ENCODE data around the gene PRR16.

Gene PRR16

DNA sequence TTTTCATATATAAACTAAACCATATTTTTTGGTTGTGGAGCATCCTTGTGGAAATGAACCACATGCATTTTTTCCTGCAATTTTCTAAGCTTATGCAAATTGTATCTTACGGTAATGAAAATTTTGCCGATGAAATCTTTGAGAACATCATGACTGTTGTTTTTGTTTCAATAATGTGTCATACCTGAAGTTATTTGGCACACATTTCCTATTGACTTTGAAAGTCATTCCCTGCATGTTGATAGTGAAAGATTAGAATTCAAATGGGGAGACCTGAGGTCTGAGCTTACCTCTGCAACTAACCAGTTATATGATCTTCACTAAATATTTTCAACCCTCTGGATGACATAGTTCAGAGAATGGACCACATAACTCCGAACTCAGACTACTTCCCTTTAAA is 88.5 kb downstream of the PRR16 start:
- H3K4me3 ChIP-seq: no peak overlapping the region
- H3K36me3 ChIP-seq: no peaks in the 10 kb centered on the region
- no peaks in the 10 kb centered on the region for H3K27me3 ChIP-seq
- H3K4me1 ChIP-seq: no peaks in the 10 kb centered on the region
- intact Hi-C loops (cut with DNase I; ENCODE audit: low total_unique reads): no loop called here
- H3K9me3 ChIP-seq: no peaks in the 10 kb centered on the region
- TF ChIP-seq, protein P1, sequence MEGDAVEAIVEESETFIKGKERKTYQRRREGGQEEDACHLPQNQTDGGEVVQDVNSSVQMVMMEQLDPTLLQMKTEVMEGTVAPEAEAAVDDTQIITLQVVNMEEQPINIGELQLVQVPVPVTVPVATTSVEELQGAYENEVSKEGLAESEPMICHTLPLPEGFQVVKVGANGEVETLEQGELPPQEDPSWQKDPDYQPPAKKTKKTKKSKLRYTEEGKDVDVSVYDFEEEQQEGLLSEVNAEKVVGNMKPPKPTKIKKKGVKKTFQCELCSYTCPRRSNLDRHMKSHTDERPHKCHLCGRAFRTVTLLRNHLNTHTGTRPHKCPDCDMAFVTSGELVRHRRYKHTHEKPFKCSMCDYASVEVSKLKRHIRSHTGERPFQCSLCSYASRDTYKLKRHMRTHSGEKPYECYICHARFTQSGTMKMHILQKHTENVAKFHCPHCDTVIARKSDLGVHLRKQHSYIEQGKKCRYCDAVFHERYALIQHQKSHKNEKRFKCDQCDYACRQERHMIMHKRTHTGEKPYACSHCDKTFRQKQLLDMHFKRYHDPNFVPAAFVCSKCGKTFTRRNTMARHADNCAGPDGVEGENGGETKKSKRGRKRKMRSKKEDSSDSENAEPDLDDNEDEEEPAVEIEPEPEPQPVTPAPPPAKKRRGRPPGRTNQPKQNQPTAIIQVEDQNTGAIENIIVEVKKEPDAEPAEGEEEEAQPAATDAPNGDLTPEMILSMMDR (IDR thresholded peaks at IDR 0.05): no peak
- no peak overlapping the region for H3K27ac ChIP-seq
- DNase-seq: no peak

DNA sequence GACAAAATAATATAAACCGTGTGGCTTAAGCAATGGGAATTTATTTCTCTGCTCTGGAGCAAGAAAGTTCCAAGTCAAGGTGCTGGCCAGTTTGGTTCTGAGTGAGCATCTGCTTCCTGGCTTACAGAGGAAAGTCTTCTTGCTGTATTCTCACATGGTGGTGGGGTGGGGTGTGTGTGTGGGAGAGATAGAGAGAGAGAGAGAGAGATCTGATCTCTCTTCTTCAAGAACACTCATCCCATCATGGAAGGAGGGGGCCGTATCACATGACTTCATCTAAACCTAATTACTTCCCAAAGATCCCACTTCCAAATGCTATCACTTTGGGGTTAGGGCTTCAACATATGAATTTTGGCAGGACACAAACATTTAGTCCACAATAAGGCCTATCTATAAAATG is 91.2 kb downstream of the PRR16 start:
- Histone ChIP-seq H3K27me3 (no peaks in the 10 kb centered on the region), H3K36me3 (no peaks in the 10 kb centered on the region), H3K4me3 (no peak overlapping the region), H3K4me1 (no peaks in the 10 kb centered on the region), H3K27ac (no peak overlapping the region), H3K9me3 (no peaks in the 10 kb centered on the region)
- TF ChIP-seq, protein P1 (IDR thresholded peaks at IDR 0.05): no peak
- intact Hi-C loops (cut with DNase I; ENCODE audit: low total_unique reads): no loop called here
- no peak for DNase-seq

DNA sequence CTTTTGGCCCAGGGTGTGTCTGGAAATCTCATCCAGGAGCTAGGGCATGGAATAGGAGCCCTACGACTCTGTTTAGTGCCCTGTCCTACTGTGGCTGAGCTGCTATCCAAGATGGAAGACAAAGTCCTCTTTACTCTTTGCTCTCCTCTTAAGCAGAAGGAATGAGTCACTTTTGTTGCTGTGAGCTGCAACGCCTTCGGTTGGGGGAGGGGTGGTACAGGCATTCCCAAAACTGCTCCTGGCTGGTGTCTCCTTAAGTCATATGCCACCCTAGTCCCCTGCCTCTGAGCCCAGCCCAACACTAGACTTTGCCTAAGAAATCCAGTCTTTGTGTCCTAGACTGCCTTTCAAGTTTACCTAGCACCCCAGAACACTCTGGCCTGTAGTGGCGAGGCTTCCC is 99.9 kb downstream of the PRR16 start:
- TF ChIP-seq, protein P1 (IDR thresholded peaks at IDR 0.05): no peak
- Histone ChIP-seq H3K4me1 (no peaks in the 10 kb centered on the region), H3K4me3 (no peak overlapping the region), H3K27ac (no peak overlapping the region), H3K9me3 (no peaks in the 10 kb centered on the region), H3K27me3 (no peaks in the 10 kb centered on the region), H3K36me3 (no peaks in the 10 kb centered on the region)
- intact Hi-C loops (cut with DNase I; ENCODE audit: low total_unique reads): no loop called here
- DNase-seq: no peak

GRCh38 chr5:120567066-120567465 is 103.0 kb downstream of the PRR16 start:
- no peaks in the 10 kb centered on the region for H3K27me3 ChIP-seq
- intact Hi-C loops (cut with DNase I; ENCODE audit: low total_unique reads): no loop called here
- no peak overlapping the region for H3K27ac ChIP-seq
- no peaks in the 10 kb centered on the region for H3K36me3 ChIP-seq
- no peak overlapping the region for H3K4me3 ChIP-seq
- no peaks in the 10 kb centered on the region for H3K9me3 ChIP-seq
- TF ChIP-seq, protein P1 (IDR thresholded peaks at IDR 0.05): no peak
- no peaks in the 10 kb centered on the region for H3K4me1 ChIP-seq
- DNase-seq: no peak

- Histone ChIP-seq H3K36me3 (no peaks in the 10 kb centered on the region), H3K4me1 (no peaks in the 10 kb centered on the region), H3K9me3 (no peaks in the 10 kb centered on the region), H3K4me3 (no peak overlapping the region), H3K27ac (no peak overlapping the region), H3K27me3 (no peaks in the 10 kb centered on the region)
- no peak for DNase-seq
- intact Hi-C loops (cut with DNase I; ENCODE audit: low total_unique reads): no loop called here
- TF ChIP-seq, protein P1 (IDR thresholded peaks at IDR 0.05): no peak
Measured at GRCh38 chr5:120567921-120568320, 103.8 kb downstream of the PRR16 start.

- Histone ChIP-seq H3K4me3 (no peak overlapping the region), H3K4me1 (no peaks in the 10 kb centered on the region), H3K36me3 (no peaks in the 10 kb centered on the region), H3K27me3 (no peaks in the 10 kb centered on the region), H3K27ac (no peak overlapping the region), H3K9me3 (no peaks in the 10 kb centered on the region)
- DNase-seq: no peak
- intact Hi-C loops (cut with DNase I; ENCODE audit: low total_unique reads): no loop called here
- TF ChIP-seq, protein P1 (IDR thresholded peaks at IDR 0.05): no peak
Measured at GRCh38 chr5:120568711-120569110, 104.6 kb downstream of the PRR16 start.
